Osteoblast (primary cell): Measurements from ENCODE around the gene FBXO28. TPM values are rescaled to one million over a fixed set of nuclear protein-coding genes. Genes with fewer than 3 reads are reported as not detected.

Experiments used
- DNase-seq: peaks from one replicate; pipeline ENCODE4 v3.0.0; 2011; ENCODE audit warnings: low spot score, mixed read lengths; ENCODE audit not compliant: insufficient read length; ENCODE audit errors: missing footprints
- H2AFZ ChIP-seq: 2 replicates; pipeline ENCODE4 v1.6.0; 2011; ENCODE audit warnings: mild to moderate bottlenecking, low read length
- H3K27ac ChIP-seq: 2 replicates; pipeline ENCODE4 v1.5.1; 2011; ENCODE audit warnings: mild to moderate bottlenecking, low read depth, low read length, moderate library complexity
- H3K27me3 ChIP-seq: 2 replicates; pipeline ENCODE4 v1.6.0; 2012; ENCODE audit warnings: mild to moderate bottlenecking, control low read depth, inconsistent platforms, low read length, moderate library complexity; ENCODE audit not compliant: insufficient read depth
- H3K36me3 ChIP-seq: 2 replicates; pipeline ENCODE4 v1.5.1; 2011; ENCODE audit warnings: mild to moderate bottlenecking, low read length, control low read depth, moderate library complexity; ENCODE audit not compliant: insufficient read depth
- H3K4me1 ChIP-seq: 2 replicates; pipeline ENCODE4 v1.5.1; 2011; ENCODE audit warnings: mild to moderate bottlenecking, low read length, control low read depth, moderate library complexity; ENCODE audit not compliant: insufficient read depth
- H3K4me2 ChIP-seq: 2 replicates; pipeline ENCODE4 v1.6.0; 2011; ENCODE audit warnings: mild to moderate bottlenecking, low read length; ENCODE audit not compliant: insufficient read depth
- H3K4me3 ChIP-seq: fragments of 200-600 bp; sonication (generic); 3 replicates; pipeline ENCODE4 v1.5.1; 2012; ENCODE audit warnings: mild to moderate bottlenecking, low read length, inconsistent platforms; ENCODE audit not compliant: insufficient read depth
- H3K79me2 ChIP-seq: 2 replicates; pipeline ENCODE4 v1.6.0; 2012; ENCODE audit warnings: mild to moderate bottlenecking, low read length, control low read depth, inconsistent platforms; ENCODE audit not compliant: insufficient read depth
- H3K9me3 ChIP-seq: 2 replicates; pipeline ENCODE4 v1.5.1; 2011; ENCODE audit warnings: low read depth, low read length, control low read depth
- H4K20me1 ChIP-seq: 2 replicates; pipeline ENCODE4 v1.6.0; 2012; ENCODE audit warnings: mild to moderate bottlenecking, low read length, control low read depth; ENCODE audit not compliant: insufficient read depth
- CTCF ChIP-seq: IDR thresholded peaks from 2 replicates; pipeline ENCODE4 v1.5.1; 2011; ENCODE audit warnings: mild to moderate bottlenecking, low read depth, low read length, moderate library complexity; ENCODE audit errors: extremely low read depth
- total RNA-seq: library from RNA; depleted of rRNA; stranded (reverse); fragments of >200 nt; gene quantifications from 2 replicates; pipeline ENCODE4 v1.2.3, GENCODE V29; 2012

FBXO28 gene
- total RNA-seq, 1 donor: 35.5 TPM

GRCh38 chr1:224193319-224193966 is 79.5 kb downstream of the FBXO28 start:
- Histone ChIP-seq H2AFZ (no peak overlapping the region), H3K27me3 (no peaks in the 10 kb centered on the region), H3K4me2 (no peak overlapping the region), H3K79me2 (peaks cover 43% of the 10 kb centered on the region), H3K4me1 (no peaks in the 10 kb centered on the region), H4K20me1 (peaks cover 13% of the 10 kb centered on the region), H3K4me3 (no peak overlapping the region), H3K9me3 (no peaks in the 10 kb centered on the region), H3K27ac (no peak overlapping the region), H3K36me3 (peaks cover 37% of the 10 kb centered on the region)
- no peak for DNase-seq
- no peak for TF ChIP-seq CTCF

GRCh38 chr1:224196813-224197600 is 83.1 kb downstream of the FBXO28 start:
- Histone ChIP-seq H3K36me3 (peaks cover 27% of the 10 kb centered on the region), H3K4me3 (no peak overlapping the region), H3K9me3 (no peaks in the 10 kb centered on the region), H4K20me1 (peaks cover 3% of the 10 kb centered on the region), H3K27ac (no peak overlapping the region), H3K79me2 (peaks cover 9% of the 10 kb centered on the region), H3K27me3 (no peaks in the 10 kb centered on the region), H3K4me1 (no peaks in the 10 kb centered on the region), H2AFZ (no peak overlapping the region), H3K4me2 (no peak overlapping the region)
- peak; percentile 3 for DNase-seq
- TF ChIP-seq CTCF: no peak

GRCh38 chr1:224198572-224198971 is 84.7 kb downstream of the FBXO28 start:
- DNase-seq: no peak
- TF ChIP-seq CTCF: no peak
- Histone ChIP-seq H3K27me3 (no peaks in the 10 kb centered on the region), H3K4me3 (no peak overlapping the region), H3K9me3 (no peaks in the 10 kb centered on the region), H3K79me2 (no peaks in the 10 kb centered on the region), H2AFZ (no peak overlapping the region), H4K20me1 (no peaks in the 10 kb centered on the region), H3K27ac (no peak overlapping the region), H3K4me2 (no peak overlapping the region), H3K36me3 (peaks cover 13% of the 10 kb centered on the region), H3K4me1 (peaks cover 9% of the 10 kb centered on the region)

GRCh38 chr1:224199679-224200078 is 85.8 kb downstream of the FBXO28 start:
- H3K4me2 ChIP-seq: no peak overlapping the region
- no peak for TF ChIP-seq CTCF
- DNase-seq: peak; percentile 14
- peaks cover 20% of the 10 kb centered on the region for H3K4me1 ChIP-seq
- H3K27ac ChIP-seq: no peak overlapping the region
- no peak overlapping the region for H3K4me3 ChIP-seq
- no peaks in the 10 kb centered on the region for H3K9me3 ChIP-seq
- no peaks in the 10 kb centered on the region for H3K27me3 ChIP-seq
- no peaks in the 10 kb centered on the region for H3K79me2 ChIP-seq
- no peaks in the 10 kb centered on the region for H4K20me1 ChIP-seq
- no peak overlapping the region for H2AFZ ChIP-seq
- peaks cover 4% of the 10 kb centered on the region for H3K36me3 ChIP-seq
